OCI-LY7 (cell line): Measurements from ENCODE around the gene PCNT. TPM values are rescaled to one million over a fixed set of nuclear protein-coding genes. Genes with fewer than 3 reads are reported as not detected.

Experiments used
- BruUV-seq: library from RNA; stranded (reverse); fragments of 400-500 nt; replicated peaks from 2 replicates; lab custom pipeline; 2021; lab: Mats Ljungman, UMichigan
- CTCF ChIA-PET: fragments of 300-600 bp; sonication (Branson Sonifier 250); formaldehyde crosslinking; loops from one replicate; lab custom pipeline; 2022; ENCODE audit warnings: antibody characterized with exemption; ENCODE audit not compliant: unreplicated experiment; lab: Charles Lee
- POLR2A ChIA-PET: fragments of 300-600 bp; sonication (Branson Sonifier 250); formaldehyde crosslinking; loops from one replicate; lab custom pipeline; 2022; ENCODE audit warnings: antibody characterized with exemption; lab: Charles Lee
- DNase-seq: peaks from one replicate; pipeline ENCODE4 v3.0.0-alpha.2; 2015; ENCODE audit warnings: low spot score
- H2AFZ ChIP-seq: fragments of 200-600 bp; sonication (generic), shearing (Covaris generic); 2 replicates; pipeline ENCODE4 v1.6.1; 2014; ENCODE audit warnings: mild to moderate bottlenecking, antibody characterized with exemption, low read length, moderate library complexity
- H3K27ac ChIP-seq: fragments of 200-600 bp; sonication (generic); 2 replicates; pipeline ENCODE4 v1.5.1; 2014; ENCODE audit warnings: mixed run types, low read depth, mild to moderate bottlenecking, moderate library complexity, low read length, inconsistent platforms; ENCODE audit not compliant: poor library complexity, severe bottlenecking
- H3K36me3 ChIP-seq: fragments of 200-600 bp; sonication (generic); 2 replicates; pipeline ENCODE4 v1.6.1; 2014; ENCODE audit warnings: mild to moderate bottlenecking, antibody characterized with exemption, low read length, moderate library complexity, mixed read lengths; ENCODE audit not compliant: insufficient read depth
- H3K4me1 ChIP-seq: fragments of 200-600 bp; sonication (generic); 2 replicates; pipeline ENCODE4 v1.5.1; 2014; ENCODE audit warnings: mild to moderate bottlenecking, low read length; ENCODE audit not compliant: insufficient read depth, poor library complexity, severe bottlenecking
- H3K4me2 ChIP-seq: fragments of 200-600 bp; sonication (generic); 2 replicates; pipeline ENCODE4 v1.6.1; 2014; ENCODE audit warnings: mild to moderate bottlenecking, low read length
- H3K4me3 ChIP-seq: fragments of 200-600 bp; sonication (generic); 2 replicates; pipeline ENCODE4 v1.5.1; 2014; ENCODE audit warnings: mild to moderate bottlenecking, low read depth, low read length; ENCODE audit not compliant: poor library complexity, severe bottlenecking
- H3K79me2 ChIP-seq: fragments of 200-600 bp; sonication (generic); 2 replicates; pipeline ENCODE4 v1.6.1; 2016; ENCODE audit warnings: low read depth, mild to moderate bottlenecking, low read length, moderate library complexity, mixed read lengths; ENCODE audit not compliant: insufficient read depth
- H3K9me2 ChIP-seq: fragments of 200-600 bp; sonication (generic); 2 replicates; pipeline ENCODE4 v1.6.1; 2016; ENCODE audit warnings: mild to moderate bottlenecking, low read length, mixed read lengths; ENCODE audit not compliant: insufficient read depth
- H3K9me3 ChIP-seq: fragments of 200-600 bp; sonication (generic); 2 replicates; pipeline ENCODE4 v1.6.1; 2014; ENCODE audit warnings: mild to moderate bottlenecking, mixed run types, low read length, mixed read lengths
- H4K20me1 ChIP-seq: fragments of 200-600 bp; sonication (generic); 2 replicates; pipeline ENCODE4 v1.6.1; 2014; ENCODE audit warnings: mild to moderate bottlenecking, antibody characterized with exemption, low read length, moderate library complexity, mixed read lengths; ENCODE audit not compliant: insufficient read depth
- CTCF ChIP-seq: fragments of 200-600 bp; sonication (generic); conservative IDR thresholded peaks from 2 replicates; pipeline ENCODE4 v1.5.1; 2014; ENCODE audit warnings: mild to moderate bottlenecking, antibody characterized with exemption, low read length, moderate library complexity, mixed read lengths
- EZH2phosphoT487 ChIP-seq: fragments of 200-600 bp; sonication (generic); IDR thresholded peaks from 2 replicates; pipeline ENCODE4 v1.6.1; 2018; ENCODE audit warnings: low read depth, borderline replicate concordance, mild to moderate bottlenecking, mixed run types, antibody characterized with exemption, low read length, moderate library complexity, mixed read lengths
- intact Hi-C: fragments of 100-400 bp; cut with micrococcal nuclease; formaldehyde crosslinking; loops from one replicate; pipeline ENCODE4 v1.10.0; 2022; ENCODE audit not compliant: unreplicated experiment
- total RNA-seq, 2 experiments: library from RNA; depleted of rRNA in 1 of 2; stranded (reverse); fragments of >200 nt in 1 of 2; shearing (Covaris generic) in 1 of 2; gene quantifications; 2 replicates each; pipeline ENCODE4 v1.2.3, GENCODE V29; 2014 to 2022

Gene PCNT
- total RNA-seq, 2 experiments from 2014 or later: 48.4 to 84.1 TPM

DNA sequence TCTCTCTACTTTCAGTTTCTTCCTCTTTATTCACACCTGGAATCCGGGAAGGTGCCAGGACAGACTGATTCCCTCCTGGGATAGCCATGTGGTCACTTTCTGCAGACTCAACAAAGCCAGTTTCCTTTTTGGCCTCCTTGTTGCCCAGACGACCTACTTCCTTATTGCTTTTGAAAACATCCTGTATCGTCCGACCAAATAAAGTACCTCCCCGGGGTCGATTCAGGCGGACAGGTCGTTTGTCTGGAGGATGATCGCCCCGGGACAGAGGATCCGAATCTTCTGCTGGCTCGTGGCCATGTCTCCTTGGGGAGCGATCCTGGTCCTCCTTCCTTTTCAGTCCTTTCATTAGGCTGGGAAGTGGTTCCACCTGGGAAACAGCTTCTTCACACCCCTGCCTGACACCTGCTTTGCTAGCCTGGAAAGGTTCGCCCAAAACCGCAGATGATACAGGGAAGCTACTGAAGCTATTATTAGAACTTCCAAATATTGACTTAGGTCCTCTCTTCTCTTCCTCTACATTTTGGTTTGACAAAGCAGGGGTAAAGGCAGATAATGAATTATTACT lies 39.8 kb upstream of the PCNT start:
- Histone ChIP-seq H3K4me1 (peaks cover 33% of the 10 kb centered on the region), H3K36me3 (peaks cover 52% of the 10 kb centered on the region), H3K27ac (peak overlapping the region; percentile 26), H4K20me1 (peaks cover 25% of the 10 kb centered on the region; the same call in 1 of the 2 replicates), H3K9me3 (no peaks in the 10 kb centered on the region), H3K79me2 (peaks cover 68% of the 10 kb centered on the region), H3K4me2 (peak overlapping the region; percentile 86), H3K9me2 (no peaks in the 10 kb centered on the region), H2AFZ (no peak overlapping the region), H3K4me3 (peak overlapping the region; percentile 78)
- DNase-seq: no peak
- TF ChIP-seq EZH2phosphoT487: no peak
- intact Hi-C loops: no loop called here
- POLR2A ChIA-PET: no interaction called here
- no TSS peak for BruUV-seq
- CTCF ChIA-PET: no interaction called here

DNA sequence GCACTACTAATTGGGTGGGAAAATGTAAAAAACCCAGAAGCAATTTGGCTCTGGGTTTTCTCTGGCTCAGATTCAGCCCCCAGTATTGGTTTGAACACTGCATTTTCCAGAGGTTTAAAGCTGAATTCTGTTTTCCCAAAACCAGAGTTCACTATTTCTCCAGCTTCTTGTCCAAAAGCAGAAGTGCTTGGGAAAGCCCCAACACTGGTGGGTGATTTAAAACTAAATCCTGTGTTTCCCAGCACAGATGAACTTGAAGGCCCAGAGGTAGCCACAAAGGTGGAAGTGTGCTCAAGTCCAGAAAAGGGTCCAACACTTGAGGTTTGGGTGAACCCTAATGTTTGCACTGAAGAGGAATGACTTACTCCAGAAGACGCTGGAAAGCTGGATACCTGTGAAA lies 39.2 kb upstream of the PCNT start:
- TF ChIP-seq EZH2phosphoT487 (no peak), CTCF (no peak)
- no TSS peak for BruUV-seq
- intact Hi-C loops: loop anchor here (5.0 kb wide), 1 partner anchor 57 kb away; the partner anchor contains the start of gene LSS
- DNase-seq: no peak
- POLR2A ChIA-PET: interaction anchor here (1.0 kb wide), 1 partner anchor 50 kb away, joined by 3 read pairs; no protein-coding TSS in a partner anchor
- Histone ChIP-seq H3K9me3 (no peaks in the 10 kb centered on the region), H3K79me2 (peaks cover 68% of the 10 kb centered on the region), H3K27ac (peak overlapping the region; percentile 26), H3K4me3 (peak overlapping the region; percentile 78), H3K9me2 (no peaks in the 10 kb centered on the region), H3K36me3 (peaks cover 46% of the 10 kb centered on the region), H3K4me1 (peaks cover 35% of the 10 kb centered on the region), H4K20me1 (peaks cover 25% of the 10 kb centered on the region; the same call in 1 of the 2 replicates), H3K4me2 (peak overlapping the region; percentile 86), H2AFZ (no peak overlapping the region)
- CTCF ChIA-PET: no interaction called here

DNA sequence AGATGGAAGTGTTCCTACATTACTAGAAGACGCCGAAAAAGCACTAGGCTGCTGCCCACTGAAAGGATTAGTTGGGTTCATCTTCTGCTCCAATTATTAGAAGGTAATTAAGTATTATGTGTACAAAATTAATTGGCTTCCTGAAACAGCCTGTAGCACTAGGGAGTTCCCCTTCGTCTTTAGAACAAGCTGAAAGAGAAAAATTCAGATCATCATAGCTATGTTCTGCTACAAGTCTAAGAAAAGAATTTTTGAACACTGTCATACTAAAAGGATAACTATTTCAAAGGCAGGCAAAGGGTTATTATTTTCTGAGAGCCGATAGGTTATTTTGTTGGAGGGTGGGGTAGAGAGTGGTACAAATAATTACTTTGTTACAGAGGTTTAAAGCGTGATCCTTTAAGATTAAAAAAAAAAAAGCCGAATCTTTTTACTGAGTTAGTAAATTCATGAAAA lies 38.7 kb upstream of the PCNT start, which contains the start of gene MCM3AP:
TSS of gene MCM3AP (minus strand) at position 406 of the 456 bp plus-strand sequence. CDS start at position 81, 325 bp downstream.
- ChIA-PET POLR2A (interaction anchor here (1.0 kb wide), 1 partner anchor 51 kb away, joined by 3 read pairs; no protein-coding TSS in a partner anchor), CTCF (no interaction called here)
- peak within 1 kb of the TSS; percentile 67; the same call in 1 of the 2 replicates for H2AFZ ChIP-seq
- intact Hi-C loops: loop anchor here (5.0 kb wide), 1 partner anchor 58 kb away; the partner anchor contains the start of gene LSS
- no peak for TF ChIP-seq CTCF
- no peak for TF ChIP-seq EZH2phosphoT487
- H3K27ac ChIP-seq: peak within 1 kb of the TSS; percentile 78
- H3K9me2 ChIP-seq: no peaks in the 10 kb centered on the region
- peaks cover 65% of the 10 kb centered on the region for H3K79me2 ChIP-seq
- peaks cover 40% of the 10 kb centered on the region for H3K4me1 ChIP-seq
- peaks cover 25% of the 10 kb centered on the region; the same call in 1 of the 2 replicates for H4K20me1 ChIP-seq
- BruUV-seq: TSS peak; percentile 76
- H3K36me3 ChIP-seq: peaks cover 41% of the 10 kb centered on the region
- peak within 1 kb of the TSS; percentile 78 for H3K4me3 ChIP-seq
- H3K4me2 ChIP-seq: peak within 1 kb of the TSS; percentile 86
- H3K9me3 ChIP-seq: no peaks in the 10 kb centered on the region
- no peak for DNase-seq
